WTC11 (cell line): ENCODE results near the gene ZCCHC24. TPM values are rescaled to one million over a fixed set of nuclear protein-coding genes. Genes with fewer than 3 reads are reported as not detected.

Experiments
- ATAC-seq: fragments of 200-7000 bp; cut with Tn5 transposase; 2 replicates; pipeline ENCODE4 v1.10.0; 2021; ENCODE audit warnings: mild to moderate bottlenecking, moderate library complexity
- CTCF ChIA-PET: fragments of 300-600 bp; sonication (Branson Sonifier 250); formaldehyde crosslinking; loops from one replicate; lab custom pipeline; 2021; ENCODE audit warnings: antibody characterized with exemption; lab: Charles Lee
- POLR2A ChIA-PET: fragments of 350-600 bp; sonication (Branson Sonifier 250); formaldehyde crosslinking; loops from one replicate; lab custom pipeline; 2021; ENCODE audit warnings: antibody characterized with exemption; lab: Charles Lee
- DNase-seq: peaks from one replicate; pipeline ENCODE4 v3.0.0; 2021; ENCODE audit warnings: low spot score
- H3K27ac Mint-ChIP-seq: 2 replicates; pipeline ENCODE4 v1.8.0; 2021; ENCODE audit warnings: mixed read lengths
- H3K27me3 Mint-ChIP-seq: 2 replicates; pipeline ENCODE4 v1.8.0; 2021; ENCODE audit warnings: low read depth, mild to moderate bottlenecking, moderate library complexity, mixed read lengths
- H3K36me3 Mint-ChIP-seq: 2 replicates; pipeline ENCODE4 v1.8.0; 2021; ENCODE audit warnings: mixed read lengths
- H3K4me1 Mint-ChIP-seq: 2 replicates; pipeline ENCODE4 v1.8.0; 2022; ENCODE audit warnings: mixed read lengths
- H3K4me3 Mint-ChIP-seq: 2 replicates; pipeline ENCODE4 v1.8.0; 2021; ENCODE audit warnings: mild to moderate bottlenecking, moderate library complexity, mixed read lengths
- H3K9me3 Mint-ChIP-seq: 2 replicates; pipeline ENCODE4 v1.8.0; 2021; ENCODE audit warnings: mixed read lengths
- AFF4 ChIP-seq: sonication (generic); formaldehyde crosslinking; IDR thresholded peaks from 2 replicates; pipeline ENCODE4 v1.8.1; 2023; ENCODE audit warnings: mild to moderate bottlenecking, missing genetic modification reagents, borderline replicate concordance
- ATF3 ChIP-seq: sonication (generic); formaldehyde crosslinking; conservative IDR thresholded peaks from 2 replicates; pipeline ENCODE4 v1.8.1; 2022; ENCODE audit warnings: mild to moderate bottlenecking, missing genetic modification reagents
- CBFB ChIP-seq: sonication (generic); formaldehyde crosslinking; IDR thresholded peaks from 2 replicates; pipeline ENCODE4 v1.8.1; 2022; ENCODE audit warnings: mild to moderate bottlenecking, low read depth, missing genetic modification reagents
- CDX4 ChIP-seq: fragments of 250-450 bp; sonication (Bioruptor Pico); IDR thresholded peaks from 2 replicates; pipeline ENCODE4 v1.9.0; 2021; ENCODE audit warnings: moderate library complexity, mild to moderate bottlenecking, inconsistent platforms, borderline replicate concordance
- CREM ChIP-seq: sonication (generic); formaldehyde crosslinking; IDR thresholded peaks from 2 replicates; pipeline ENCODE4 v1.8.1; 2022; ENCODE audit warnings: mild to moderate bottlenecking, missing genetic modification reagents, moderate library complexity
- ELF4 ChIP-seq: sonication (generic); formaldehyde crosslinking; IDR thresholded peaks from 2 replicates; pipeline ENCODE4 v1.8.1; 2022; ENCODE audit warnings: low read depth, mild to moderate bottlenecking, moderate library complexity, missing genetic modification reagents
- FOXJ3 ChIP-seq: sonication (generic); formaldehyde crosslinking; IDR thresholded peaks from 2 replicates; pipeline ENCODE4 v1.9.0; 2021; ENCODE audit warnings: missing genetic modification reagents, mild to moderate bottlenecking, borderline replicate concordance
- FOXP1 ChIP-seq: sonication (generic); formaldehyde crosslinking; IDR thresholded peaks from 2 replicates; pipeline ENCODE4 v1.8.0; 2022; ENCODE audit warnings: missing genetic modification reagents, mild to moderate bottlenecking, moderate library complexity, borderline replicate concordance
- GRHL2 ChIP-seq: fragments of 250-450 bp; sonication (Bioruptor Pico); IDR thresholded peaks from 2 replicates; pipeline ENCODE4 v1.8.0; 2022; ENCODE audit warnings: mild to moderate bottlenecking, moderate library complexity; ENCODE audit not compliant: insufficient replicate concordance, severe bottlenecking
- GTF2I ChIP-seq: fragments of 250-450 bp; sonication (Bioruptor Pico); conservative IDR thresholded peaks from 2 replicates; pipeline ENCODE4 v1.4.0; 2021; ENCODE audit warnings: mild to moderate bottlenecking
- IRF2 ChIP-seq: sonication (generic); formaldehyde crosslinking; IDR thresholded peaks from 2 replicates; pipeline ENCODE4 v1.8.0; 2022; ENCODE audit warnings: low read depth, missing genetic modification reagents, borderline replicate concordance
- JAZF1 ChIP-seq: fragments of 250-450 bp; sonication (Bioruptor Pico); IDR thresholded peaks from 2 replicates; pipeline ENCODE4 v1.9.0; 2021; ENCODE audit warnings: moderate library complexity, mild to moderate bottlenecking, inconsistent platforms
- MAX ChIP-seq: sonication (generic); formaldehyde crosslinking; IDR thresholded peaks from 2 replicates; pipeline ENCODE4 v1.8.0; 2022; ENCODE audit warnings: mild to moderate bottlenecking, missing genetic modification reagents
- NFATC4 ChIP-seq: fragments of 250-450 bp; sonication (Bioruptor Pico); IDR thresholded peaks from 2 replicates; pipeline ENCODE4 v1.9.0; 2021; ENCODE audit warnings: mild to moderate bottlenecking
- NR1H2 ChIP-seq: sonication (generic); formaldehyde crosslinking; IDR thresholded peaks from 2 replicates; pipeline ENCODE4 v1.9.0; 2021; ENCODE audit warnings: mild to moderate bottlenecking, moderate library complexity, missing genetic modification reagents
- PRDM15 ChIP-seq: sonication (generic); formaldehyde crosslinking; IDR thresholded peaks from 2 replicates; pipeline ENCODE4 v1.8.0; 2022; ENCODE audit warnings: missing genetic modification reagents
- SMAD3 ChIP-seq: sonication (generic); formaldehyde crosslinking; IDR thresholded peaks from 2 replicates; pipeline ENCODE4 v1.8.0; 2022; ENCODE audit warnings: missing genetic modification reagents, mild to moderate bottlenecking, borderline replicate concordance
- SMAD4 ChIP-seq: sonication (generic); formaldehyde crosslinking; IDR thresholded peaks from 2 replicates; pipeline ENCODE4 v1.8.0; 2022; ENCODE audit warnings: mild to moderate bottlenecking, missing genetic modification reagents
- TEAD1 ChIP-seq: sonication (generic); formaldehyde crosslinking; IDR thresholded peaks from 2 replicates; pipeline ENCODE4 v1.8.0; 2022; ENCODE audit warnings: mild to moderate bottlenecking, missing genetic modification reagents
- ZNF416 ChIP-seq: fragments of 250-450 bp; sonication (Bioruptor Pico); IDR thresholded peaks from 2 replicates; pipeline ENCODE4 v1.9.0; 2021; ENCODE audit warnings: mild to moderate bottlenecking, inconsistent platforms
- ZNF425 ChIP-seq: fragments of 250-450 bp; sonication (Bioruptor Pico); conservative IDR thresholded peaks from 2 replicates; pipeline ENCODE4 v1.9.0; 2021; ENCODE audit warnings: mild to moderate bottlenecking
- ZSCAN18 ChIP-seq: fragments of 250-450 bp; sonication (Bioruptor Pico); IDR thresholded peaks from 2 replicates; pipeline ENCODE4 v2.1.2; 2022; ENCODE audit warnings: mild to moderate bottlenecking, moderate library complexity
- total RNA-seq: library from RNA; stranded (reverse); gene quantifications from 3 replicates; pipeline ENCODE4 v1.2.3, GENCODE V29; 2021

ZCCHC24 gene
- total RNA-seq, 1 experiment from 2014 or later: 7.7 TPM

- H3K27ac Mint-ChIP-seq: no peak overlapping the region
- 0 out of 2 replicates have a peak, but pooled peaks cover 3% of the 10 kb centered on the region for H3K4me1 Mint-ChIP-seq
- no peaks in the 10 kb centered on the region for H3K27me3 Mint-ChIP-seq
- ChIA-PET POLR2A (no interaction called here), CTCF (no interaction called here)
- no peaks in the 10 kb centered on the region for H3K36me3 Mint-ChIP-seq
- no peak for DNase-seq
- TF ChIP-seq NFATC4 (CRISPR knock-in tag) (no peak), MAX (CRISPR knock-in tag) (no peak), FOXJ3 (CRISPR knock-in tag) (no peak), GRHL2 (no peak), TEAD1 (CRISPR knock-in tag) (no peak), CDX4 (CRISPR knock-in tag) (no peak), IRF2 (CRISPR knock-in tag) (no peak), ATF3 (no peak), FOXP1 (no peak), NR1H2 (CRISPR knock-in tag) (no peak), ELF4 (CRISPR knock-in tag) (no peak)
- no peaks in the 10 kb centered on the region for H3K9me3 Mint-ChIP-seq
- H3K4me3 Mint-ChIP-seq: no peak overlapping the region
- ATAC-seq: no peak
Measured at GRCh38 chr10:79384773-79385391, 60.5 kb downstream of the ZCCHC24 start.

- ChIA-PET POLR2A (no interaction called here), CTCF (interaction anchor here (1.0 to 2.3 kb wide), 4 partner anchors 10 to 104 kb away, joined by 3 to 11 read pairs (median 4); no protein-coding TSS in a partner anchor)
- Mint-ChIP-seq H3K27me3 (no peaks in the 10 kb centered on the region), H3K9me3 (no peaks in the 10 kb centered on the region), H3K27ac (no peak overlapping the region), H3K36me3 (no peaks in the 10 kb centered on the region), H3K4me3 (no peak overlapping the region), H3K4me1 (0 out of 2 replicates have a peak, but pooled peaks cover 3% of the 10 kb centered on the region)
- ATAC-seq: no peak
- DNase-seq: peak; percentile 12
- TF ChIP-seq AFF4 (CRISPR knock-in tag) (no peak), ZNF416 (CRISPR knock-in tag) (no peak), SMAD3 (CRISPR knock-in tag) (no peak), ZSCAN18 (no peak), JAZF1 (CRISPR knock-in tag) (no peak), ZNF425 (CRISPR knock-in tag) (no peak), SMAD4 (no peak), CREM (CRISPR knock-in tag) (no peak), GRHL2 (no peak), FOXJ3 (CRISPR knock-in tag) (no peak), GTF2I (CRISPR knock-in tag) (no peak), PRDM15 (no peak), CBFB (CRISPR knock-in tag) (no peak)
Measured at GRCh38 chr10:79383974-79384606, 61.3 kb downstream of the ZCCHC24 start.
